ENCODE data around the gene IGSF21.

DNA sequence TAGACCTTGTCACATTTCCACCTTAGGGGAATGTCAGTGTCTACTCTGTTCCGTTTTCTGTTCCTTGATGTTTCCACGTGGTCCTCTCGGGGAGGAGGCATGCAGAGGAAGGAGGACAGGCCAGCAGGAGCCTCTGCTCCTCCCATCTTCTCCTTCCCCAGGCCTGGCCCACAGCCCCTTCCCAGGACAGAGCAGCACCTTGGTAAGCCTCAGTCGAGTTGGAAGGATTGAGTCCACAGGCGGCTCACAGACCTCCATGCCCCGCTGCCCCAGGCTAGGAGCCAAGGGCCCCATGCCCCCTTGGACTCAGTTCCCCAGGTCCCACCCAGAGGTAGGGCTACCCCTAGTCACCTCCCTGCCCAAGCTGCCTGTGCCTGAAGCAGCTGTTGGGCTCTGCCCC lies 36.5 kb downstream of the IGSF21 start:
- TF ChIP-seq RAD21 (IDR thresholded peaks at IDR 0.05 in 1 of 2, conservative IDR thresholded peaks at IDR 0.05 in 1 of 2; ENCODE audit: low read depth in 2 of 2, low read length in 2 of 2) (no peak), BACH1 (IDR thresholded peaks at IDR 0.05; ENCODE audit: low read length) (no peak), POLR2A (IDR thresholded peaks at IDR 0.05; ENCODE audit: control extremely low read depth in 1 of 2, low read depth in 2 of 2, low read length in 2 of 2) (no peak), SIRT6 (IDR thresholded peaks at IDR 0.05; ENCODE audit: low read length) (no peak), SP1 (IDR thresholded peaks at IDR 0.05; ENCODE audit: low read depth, low read length) (no peak)
- TF ChIP-seq, protein P1, sequence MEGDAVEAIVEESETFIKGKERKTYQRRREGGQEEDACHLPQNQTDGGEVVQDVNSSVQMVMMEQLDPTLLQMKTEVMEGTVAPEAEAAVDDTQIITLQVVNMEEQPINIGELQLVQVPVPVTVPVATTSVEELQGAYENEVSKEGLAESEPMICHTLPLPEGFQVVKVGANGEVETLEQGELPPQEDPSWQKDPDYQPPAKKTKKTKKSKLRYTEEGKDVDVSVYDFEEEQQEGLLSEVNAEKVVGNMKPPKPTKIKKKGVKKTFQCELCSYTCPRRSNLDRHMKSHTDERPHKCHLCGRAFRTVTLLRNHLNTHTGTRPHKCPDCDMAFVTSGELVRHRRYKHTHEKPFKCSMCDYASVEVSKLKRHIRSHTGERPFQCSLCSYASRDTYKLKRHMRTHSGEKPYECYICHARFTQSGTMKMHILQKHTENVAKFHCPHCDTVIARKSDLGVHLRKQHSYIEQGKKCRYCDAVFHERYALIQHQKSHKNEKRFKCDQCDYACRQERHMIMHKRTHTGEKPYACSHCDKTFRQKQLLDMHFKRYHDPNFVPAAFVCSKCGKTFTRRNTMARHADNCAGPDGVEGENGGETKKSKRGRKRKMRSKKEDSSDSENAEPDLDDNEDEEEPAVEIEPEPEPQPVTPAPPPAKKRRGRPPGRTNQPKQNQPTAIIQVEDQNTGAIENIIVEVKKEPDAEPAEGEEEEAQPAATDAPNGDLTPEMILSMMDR (IDR thresholded peaks at IDR 0.05; ENCODE audit: control extremely low read depth in 1 of 3, insufficient read depth in 1 of 3, low read depth in 1 of 3, low read length in 3 of 3) = no peak
